Testis (tissue), 3 donors: ENCODE measurements around the gene CRYL1. TPM values are rescaled to one million over a fixed set of nuclear protein-coding genes. Genes with fewer than 3 reads are reported as not detected.

Experiments used
- DNase-seq: peaks from one replicate; pipeline ENCODE4 v3.0.0-alpha.2; 2019
- H3K27ac ChIP-seq, 2 donors: fragments of 200-600 bp; sonication (generic); one replicate each; pipeline ENCODE4 v1.5.1; 2019
- H3K27me3 ChIP-seq: fragments of 200-600 bp; sonication (generic); one replicate; pipeline ENCODE4 v1.5.1; 2019
- H3K36me3 ChIP-seq: fragments of 200-600 bp; sonication (generic); one replicate; pipeline ENCODE4 v1.5.1; 2017; ENCODE audit warnings: low read depth; ENCODE audit errors: missing control alignments
- H3K4me1 ChIP-seq: fragments of 200-600 bp; sonication (generic); one replicate; pipeline ENCODE4 v1.5.1; 2019
- H3K4me3 ChIP-seq, 2 donors: fragments of 200-600 bp; sonication (generic); one replicate each; pipeline ENCODE4 v1.5.1; 2017 to 2019
- H3K9me3 ChIP-seq: fragments of 200-600 bp; sonication (generic); one replicate; pipeline ENCODE4 v1.5.1; 2017
- CTCF ChIP-seq, 3 experiments: fragments of 450-650 bp in 2 of 3; fragments of 200-600 bp in 1 of 3; sonication (generic) in 1 of 3; IDR thresholded peaks; one replicate each; pipeline ENCODE4 v1.5.1; 2016 to 2019; ENCODE audit warnings: antibody characterized with exemption in 3 of 3, mild to moderate bottlenecking in 2 of 3, moderate library complexity in 1 of 3
- POLR2A ChIP-seq: fragments of 450-650 bp; IDR thresholded peaks from one replicate; pipeline ENCODE4 v1.6.1; 2017; ENCODE audit warnings: antibody characterized with exemption, mild to moderate bottlenecking, moderate library complexity
- WGBS, 2 donors: methylation state at CpG; one replicate each; pipeline ENCODE4 v1.1.5; 2018; 5-methylcytosine and 5-hydroxymethylcytosine counted together
- intact Hi-C: fragments of 100-400 bp; cut with DNase I; formaldehyde crosslinking; loops from one replicate; pipeline ENCODE4 v1.15.1; 2023; ENCODE audit warnings: low total_unique reads
- polyA plus RNA-seq: library from polyadenylated mRNA; stranded (reverse); fragments of 350-450 nt; fragmentation: Illumina TruSeq; extraction: RNeasy Lipid Tissue Mini Kit (QIAGEN cat#74804); gene quantifications from one replicate; pipeline ENCODE4 v1.2.3, GENCODE V29; 2014; ENCODE audit warnings: low read depth, low replicate concordance; ENCODE audit not compliant: insufficient read depth
- total RNA-seq, 2 donors: library from RNA; depleted of rRNA; stranded (reverse); fragments of >200 nt; gene quantifications; one replicate each; pipeline ENCODE4 v1.2.3, GENCODE V29; 2016

Gene CRYL1
- total and polyA plus RNA-seq, 3 donors from 2014 or later, result 8.0 to 16.8 (median 16.8) TPM

GRCh38 chr13:20570517-20570916 is 44.9 kb upstream of the CRYL1 start:
- WGBS, 2 donors, result 45 to 49% methylated on average over 1 of the region's 1 CpG
- Histone ChIP-seq H3K4me1 (no peaks in the 10 kb centered on the region), H3K36me3 (no peaks in the 10 kb centered on the region), H3K4me3 (no peak overlapping the region), H3K27ac (no peak overlapping the region), H3K27me3 (no peaks in the 10 kb centered on the region), H3K9me3 (no peaks in the 10 kb centered on the region)
- no peak for DNase-seq
- intact Hi-C loops, result no loop called here
- TF ChIP-seq CTCF (IDR thresholded peaks at IDR 0.05), result no peak
- TF ChIP-seq POLR2A, result no peak

- no peaks in the 10 kb centered on the region for H3K9me3 ChIP-seq
- no peaks in the 10 kb centered on the region for H3K4me1 ChIP-seq
- no peak for DNase-seq
- no peaks in the 10 kb centered on the region for H3K36me3 ChIP-seq
- no peaks in the 10 kb centered on the region for H3K27me3 ChIP-seq
- no peak for TF ChIP-seq POLR2A
- TF ChIP-seq CTCF (IDR thresholded peaks at IDR 0.05), result no peak
- peak overlapping the region; percentile 81 to 97 for H3K27ac ChIP-seq
- H3K4me3 ChIP-seq, result peak overlapping the region; percentile 89 to 91
- 7 to 23% methylated on average over 9 of the region's 9 CpGs for WGBS, 2 donors
- intact Hi-C loops, result no loop called here
These were observed 42.3 kb upstream of the CRYL1 start for GRCh38 chr13:20567881-20568528.

- Histone ChIP-seq H3K4me3 (peak within 1 kb of the TSS; percentile 89 to 91), H3K27me3 (no peaks in the 10 kb centered on the region), H3K36me3 (no peaks in the 10 kb centered on the region), H3K27ac (peak within 1 kb of the TSS; percentile 81 to 97), H3K4me1 (no peaks in the 10 kb centered on the region), H3K9me3 (no peaks in the 10 kb centered on the region)
- intact Hi-C loops, result no loop called here
- no peak for TF ChIP-seq POLR2A
- TF ChIP-seq CTCF (IDR thresholded peaks at IDR 0.05), result no peak
- 0 to 1% methylated on average over 34 to 73 of the region's 74 CpGs for WGBS, 2 donors
- peak; percentile 90 for DNase-seq
These were observed 41.5 kb upstream of the CRYL1 start, which contains the start of gene IFT88 for GRCh38 chr13:20566898-20567874. TSS of gene IFT88 (plus strand) at chr13:20567157. CDS start at chr13:20574386, 7,229 bp downstream.

GRCh38 chr13:20566468-20566897 is 40.8 kb upstream of the CRYL1 start:
- no peaks in the 10 kb centered on the region for H3K4me1 ChIP-seq
- peak overlapping the region; percentile 89 to 91 for H3K4me3 ChIP-seq
- TF ChIP-seq CTCF (IDR thresholded peaks at IDR 0.05), result no peak
- TF ChIP-seq POLR2A, result no peak
- no peaks in the 10 kb centered on the region for H3K9me3 ChIP-seq
- peak overlapping the region; percentile 81 to 97 for H3K27ac ChIP-seq
- DNase-seq, result no peak
- no peaks in the 10 kb centered on the region for H3K27me3 ChIP-seq
- 2 to 4% methylated on average over 21 of the region's 21 CpGs for WGBS, 2 donors
- intact Hi-C loops, result no loop called here
- no peaks in the 10 kb centered on the region for H3K36me3 ChIP-seq
